Left ventricle myocardium inferior (tissue), 1 donor: ENCODE results near the gene ABCC3. TPM values are rescaled to one million over a fixed set of nuclear protein-coding genes. Genes with fewer than 3 reads are reported as not detected.

Experiments used
- DNase-seq: peaks from one replicate; pipeline ENCODE4 v3.0.0-alpha.2; 2020
- H3K27ac ChIP-seq: fragments of 200-600 bp; replicated peaks from 2 replicates; pipeline ENCODE4 v1.8.0; 2021
- H3K27me3 ChIP-seq: fragments of 200-600 bp; 2 replicates; pipeline ENCODE4 v1.8.0; 2021; ENCODE audit warnings: low read depth
- H3K36me3 ChIP-seq: fragments of 200-600 bp; 2 replicates; pipeline ENCODE4 v1.8.0; 2021
- H3K4me1 ChIP-seq: fragments of 200-600 bp; 2 replicates; pipeline ENCODE4 v1.8.0; 2021
- H3K4me3 ChIP-seq: fragments of 200-600 bp; 2 replicates; pipeline ENCODE4 v1.8.0; 2021; ENCODE audit warnings: mild to moderate bottlenecking, moderate library complexity
- H3K9me3 ChIP-seq: fragments of 200-600 bp; replicated peaks from 2 replicates; pipeline ENCODE4 v1.8.0; 2021
- intact Hi-C: fragments of 100-400 bp; cut with micrococcal nuclease; formaldehyde crosslinking; loops from one replicate; pipeline ENCODE4 v1.11.0; 2022
- total RNA-seq: library from RNA; stranded (reverse); fragmentation: NEBNext Ultra II Directional; extraction: Animal tissue kit (Norgen Biotek cat#: 25700); gene quantifications from one replicate; pipeline ENCODE4 v1.2.1, GENCODE V29; 2021
- TF ChIP-seq, protein P1 (sequence below): fragments of 200-600 bp; IDR thresholded peaks from 2 replicates; pipeline ENCODE4 v1.8.0; 2021; ENCODE audit warnings: antibody characterized with exemption, mild to moderate bottlenecking, borderline replicate concordance
- donor health status: DM: no; HTN: yes; CAD: no; lungs with severe emphysema.

Gene ABCC3
- total RNA-seq, 1 donor from 2014 or later: 0.88 TPM

DNA sequence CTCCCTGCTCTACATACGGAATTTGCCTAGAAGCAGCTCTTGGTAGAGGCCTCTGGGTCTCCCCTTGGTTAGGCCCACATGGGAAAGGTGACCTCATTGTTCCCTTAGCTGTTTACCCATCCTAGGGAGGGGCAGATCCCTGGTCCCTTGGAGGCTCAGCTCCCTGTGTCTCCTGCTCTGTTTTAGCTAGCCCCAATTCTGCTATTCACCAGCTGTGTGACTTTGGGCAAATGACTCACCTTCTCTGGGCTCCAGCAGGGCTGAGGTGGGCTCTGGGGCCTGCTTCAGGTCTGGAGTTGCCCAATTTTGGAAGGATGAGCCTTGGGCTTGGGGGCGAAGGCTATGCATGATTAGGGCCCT, 3.9 kb downstream of the ABCC3 start:
- intact Hi-C loops: no loop called here
- TF ChIP-seq, protein P1, sequence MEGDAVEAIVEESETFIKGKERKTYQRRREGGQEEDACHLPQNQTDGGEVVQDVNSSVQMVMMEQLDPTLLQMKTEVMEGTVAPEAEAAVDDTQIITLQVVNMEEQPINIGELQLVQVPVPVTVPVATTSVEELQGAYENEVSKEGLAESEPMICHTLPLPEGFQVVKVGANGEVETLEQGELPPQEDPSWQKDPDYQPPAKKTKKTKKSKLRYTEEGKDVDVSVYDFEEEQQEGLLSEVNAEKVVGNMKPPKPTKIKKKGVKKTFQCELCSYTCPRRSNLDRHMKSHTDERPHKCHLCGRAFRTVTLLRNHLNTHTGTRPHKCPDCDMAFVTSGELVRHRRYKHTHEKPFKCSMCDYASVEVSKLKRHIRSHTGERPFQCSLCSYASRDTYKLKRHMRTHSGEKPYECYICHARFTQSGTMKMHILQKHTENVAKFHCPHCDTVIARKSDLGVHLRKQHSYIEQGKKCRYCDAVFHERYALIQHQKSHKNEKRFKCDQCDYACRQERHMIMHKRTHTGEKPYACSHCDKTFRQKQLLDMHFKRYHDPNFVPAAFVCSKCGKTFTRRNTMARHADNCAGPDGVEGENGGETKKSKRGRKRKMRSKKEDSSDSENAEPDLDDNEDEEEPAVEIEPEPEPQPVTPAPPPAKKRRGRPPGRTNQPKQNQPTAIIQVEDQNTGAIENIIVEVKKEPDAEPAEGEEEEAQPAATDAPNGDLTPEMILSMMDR: no peak
- Histone ChIP-seq H3K27me3 (peaks cover 41% of the 10 kb centered on the region), H3K27ac (no peak overlapping the region), H3K4me1 (peaks cover 32% of the 10 kb centered on the region), H3K36me3 (no peaks in the 10 kb centered on the region), H3K4me3 (no peak overlapping the region), H3K9me3 (no peaks in the 10 kb centered on the region)
- DNase-seq: no peak

DNA sequence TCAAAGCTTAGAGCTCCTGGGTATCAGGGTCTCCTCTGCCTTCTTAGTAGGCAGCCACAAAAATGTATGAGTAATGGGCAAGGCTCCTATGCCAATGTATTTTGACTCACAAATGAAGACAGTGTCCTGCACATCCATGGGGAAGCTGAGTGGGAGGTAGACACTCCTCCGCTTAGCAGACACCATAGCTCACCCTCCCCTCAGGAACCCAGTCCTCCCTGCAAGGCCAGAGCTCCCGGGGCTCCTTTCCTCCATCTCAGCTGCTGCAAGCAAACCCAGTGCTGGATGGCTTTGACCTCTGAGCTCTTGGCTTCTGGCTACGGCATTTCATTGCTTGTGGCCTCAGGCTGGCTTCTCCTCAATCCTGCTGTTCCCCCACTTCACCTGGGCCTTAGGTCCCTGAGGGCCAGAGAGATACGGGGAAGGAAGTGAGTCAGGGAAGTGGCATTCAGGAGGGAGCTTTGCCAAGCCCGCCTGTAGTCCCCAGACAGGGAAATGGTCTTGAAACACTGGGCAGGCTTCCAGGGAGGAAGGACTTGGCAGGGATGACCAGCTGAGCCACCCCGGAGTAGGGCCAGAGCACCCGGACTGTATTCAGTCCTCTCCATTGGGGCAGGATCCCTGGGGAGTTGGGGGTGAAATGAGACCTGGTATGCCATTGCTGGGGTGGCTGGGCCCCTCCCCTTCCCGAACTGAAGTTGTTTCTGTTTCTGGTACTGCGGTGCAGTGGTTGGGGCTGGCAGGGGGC, 4.5 kb downstream of the ABCC3 start:
- Histone ChIP-seq H3K27ac (no peak overlapping the region), H3K4me3 (no peak overlapping the region), H3K27me3 (peaks cover 36% of the 10 kb centered on the region), H3K9me3 (no peaks in the 10 kb centered on the region), H3K4me1 (peaks cover 32% of the 10 kb centered on the region), H3K36me3 (no peaks in the 10 kb centered on the region)
- TF ChIP-seq, protein P1: no peak
- peak; percentile 84 for DNase-seq
- intact Hi-C loops: no loop called here

DNA sequence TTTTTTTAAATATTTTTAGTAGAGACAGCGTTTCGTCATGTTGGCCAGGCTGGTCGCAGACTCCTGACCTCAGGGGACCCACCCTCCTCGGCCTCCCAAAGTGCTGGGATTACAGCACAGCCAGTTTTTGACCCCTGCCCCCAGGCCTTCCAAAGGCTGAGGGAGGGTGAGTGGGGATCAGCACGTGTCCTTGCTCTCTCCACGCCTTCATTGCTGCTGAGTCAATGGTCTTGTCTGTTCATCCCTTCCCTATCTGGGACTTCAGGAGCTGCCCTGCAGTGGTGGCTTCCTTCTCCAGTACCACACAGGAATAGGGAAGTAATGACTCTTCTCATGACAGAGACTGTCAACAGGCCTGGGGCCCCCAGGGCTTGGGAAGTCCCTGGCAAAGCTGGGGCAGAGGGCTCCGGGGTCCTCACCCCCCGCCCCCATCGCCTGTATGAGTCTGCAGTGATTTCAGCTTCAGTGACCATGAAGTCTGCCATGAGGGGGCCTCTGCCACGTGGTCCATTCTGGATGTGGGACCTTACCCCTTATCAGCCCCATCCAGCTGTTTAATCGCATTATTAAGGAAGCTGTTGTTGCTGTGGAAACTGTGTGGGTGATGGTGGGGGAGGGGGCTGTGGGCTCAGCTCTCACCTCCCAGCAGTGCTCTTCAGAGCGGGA, 6.1 kb downstream of the ABCC3 start:
- no peak for DNase-seq
- Histone ChIP-seq H3K4me3 (no peak overlapping the region), H3K27me3 (peaks cover 19% of the 10 kb centered on the region), H3K36me3 (no peaks in the 10 kb centered on the region), H3K27ac (no peak overlapping the region), H3K9me3 (no peaks in the 10 kb centered on the region), H3K4me1 (peaks cover 22% of the 10 kb centered on the region)
- TF ChIP-seq, protein P1: no peak
- intact Hi-C loops: no loop called here

DNA sequence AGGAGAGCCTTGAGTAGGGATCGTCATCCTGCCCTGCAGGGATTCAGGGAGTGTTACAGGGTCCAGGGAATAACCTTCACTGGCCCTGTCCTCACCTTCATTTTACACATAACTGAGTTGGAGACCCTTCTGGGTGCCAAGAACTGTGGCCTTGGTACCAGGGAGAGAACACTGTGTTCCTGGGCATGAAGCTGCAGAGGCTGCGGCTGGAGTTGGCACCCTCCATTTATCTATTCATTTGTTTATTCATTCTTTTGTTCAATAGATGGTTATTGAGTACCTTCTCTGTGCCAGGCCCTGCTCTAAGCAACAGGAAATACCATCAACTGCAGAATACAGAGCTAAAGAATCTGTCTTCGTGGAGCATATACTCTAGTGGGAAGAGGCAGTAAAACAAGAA, 6.7 kb downstream of the ABCC3 start:
- no peak overlapping the region for H3K27ac ChIP-seq
- DNase-seq: no peak
- H3K27me3 ChIP-seq: peaks cover 14% of the 10 kb centered on the region
- no peaks in the 10 kb centered on the region for H3K9me3 ChIP-seq
- H3K4me3 ChIP-seq: no peak overlapping the region
- intact Hi-C loops: no loop called here
- no peaks in the 10 kb centered on the region for H3K36me3 ChIP-seq
- H3K4me1 ChIP-seq: peaks cover 22% of the 10 kb centered on the region
- TF ChIP-seq, protein P1: no peak

DNA sequence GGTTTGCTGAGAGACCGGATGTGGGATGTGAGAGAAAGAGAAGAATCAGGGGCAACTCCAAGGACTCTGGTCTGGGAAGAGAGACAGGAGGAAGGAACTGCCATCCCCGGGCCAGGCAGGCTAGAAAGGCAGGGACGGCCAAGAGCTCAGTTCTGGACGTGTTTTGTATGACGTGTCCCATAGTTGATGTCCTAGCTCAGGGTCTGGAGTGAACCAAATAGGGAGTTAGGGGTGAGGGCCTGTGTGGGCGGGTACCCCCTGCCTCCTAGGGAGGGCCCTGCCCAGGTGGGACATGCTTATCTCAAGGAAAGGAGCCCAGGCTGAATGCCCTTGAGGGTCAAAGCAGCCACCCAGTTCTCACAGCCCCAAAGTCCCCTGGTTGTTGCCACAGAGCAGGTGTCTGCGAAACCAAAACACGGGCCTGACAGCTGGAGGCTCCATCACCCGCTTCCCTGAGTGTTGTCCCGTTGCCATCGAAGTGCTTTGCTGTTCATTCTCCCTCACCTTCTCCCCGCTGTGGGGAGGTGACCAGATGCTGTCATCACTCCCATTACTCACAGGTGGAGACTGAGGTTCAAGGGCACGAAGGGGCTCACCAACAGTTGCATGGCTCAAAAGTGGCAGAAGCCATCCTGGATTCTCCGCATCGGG, 7.5 kb downstream of the ABCC3 start:
- Histone ChIP-seq H3K36me3 (no peaks in the 10 kb centered on the region), H3K27me3 (peaks cover 5% of the 10 kb centered on the region), H3K9me3 (no peaks in the 10 kb centered on the region), H3K4me1 (peaks cover 22% of the 10 kb centered on the region), H3K4me3 (no peak overlapping the region), H3K27ac (no peak overlapping the region)
- TF ChIP-seq, protein P1: no peak
- intact Hi-C loops: no loop called here
- no peak for DNase-seq
